Naive B cell (primary cell): ENCODE data around the gene USP40. TPM values are rescaled to one million over a fixed set of nuclear protein-coding genes. Genes with fewer than 3 reads are reported as not detected.

Experiments used
- ATAC-seq, 2 donors: fragments of 150-1000 bp; cut with Tn5 transposase; 2 replicates each; pipeline ENCODE4 v1.10.0; 2021; ENCODE audit warnings: low read depth in 2 of 2, mild to moderate bottlenecking in 2 of 2, moderate library complexity in 2 of 2
- DNase-seq: peaks from one replicate; pipeline ENCODE4 v3.0.0; 2022
- H3K27ac Mint-ChIP-seq, 6 donors: one replicate each; pipeline ENCODE4 v1.8.0; 2020 to 2022; ENCODE audit warnings: mild to moderate bottlenecking in 6 of 6, mixed read lengths in 6 of 6, moderate library complexity in 5 of 6, inconsistent platforms in 2 of 6
- H3K27me3 Mint-ChIP-seq, 3 donors: one replicate each; pipeline ENCODE4 v1.8.0; 2021 to 2022; ENCODE audit warnings: mixed read lengths in 3 of 3, mild to moderate bottlenecking in 1 of 3
- H3K36me3 Mint-ChIP-seq, 2 donors: one replicate each; pipeline ENCODE4 v1.8.0; 2020 to 2022; ENCODE audit warnings: mixed read lengths in 2 of 2, inconsistent platforms in 1 of 2, mild to moderate bottlenecking in 1 of 2
- H3K4me1 Mint-ChIP-seq, 3 donors: one replicate each; pipeline ENCODE4 v1.8.0; 2020 to 2022; ENCODE audit warnings: mixed read lengths in 3 of 3, inconsistent platforms in 1 of 3, mild to moderate bottlenecking in 1 of 3, moderate library complexity in 1 of 3
- H3K4me3 Mint-ChIP-seq, 8 donors: one replicate each; pipeline ENCODE4 v1.8.0; 2020 to 2022; ENCODE audit warnings: mild to moderate bottlenecking in 8 of 8, mixed read lengths in 8 of 8, moderate library complexity in 8 of 8, inconsistent platforms in 2 of 8
- H3K9me3 Mint-ChIP-seq, 7 donors: one replicate each; pipeline ENCODE4 v1.8.0; 2020 to 2022; ENCODE audit warnings: mixed read lengths in 7 of 7, mild to moderate bottlenecking in 5 of 7, inconsistent platforms in 2 of 7, moderate library complexity in 1 of 7
- polyA plus RNA-seq, 6 donors: library from polyadenylated mRNA; unstranded; fragments of 300-500 nt; fragmentation: Illumina TruSeq; gene quantifications; one replicate each; pipeline ENCODE4 v1.2.3, GENCODE V29; 2021; ENCODE audit warnings: low read depth in 6 of 6

Gene USP40
- polyA plus RNA-seq, 6 donors from 2014 or later: 4.7 to 11.1 (median 8.1) TPM

DNA sequence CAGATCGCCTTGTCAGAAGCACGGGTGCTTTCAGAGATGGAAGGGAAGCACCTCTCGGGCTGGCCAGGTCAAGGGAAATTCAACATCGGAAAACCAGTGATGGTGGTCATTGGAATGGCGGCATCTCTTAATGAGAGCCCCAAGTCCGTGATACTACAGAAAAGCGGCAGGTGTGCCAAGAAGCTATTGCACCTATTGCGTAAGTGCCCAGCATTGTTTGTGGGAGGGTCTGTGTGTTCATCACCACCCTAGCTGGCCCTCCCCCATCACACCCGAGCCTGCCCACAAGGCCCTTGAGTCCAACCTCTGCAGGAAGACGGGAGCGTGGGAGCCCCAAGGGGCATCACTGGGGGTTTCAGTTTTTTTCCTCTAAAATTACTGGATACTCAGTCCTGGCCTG, 111.6 kb downstream of the USP40 start:
- H3K36me3 Mint-ChIP-seq: peaks cover 9 to 39% of the 10 kb centered on the region in 2 donors
- peaks cover 0 to 10% (median 0%) of the 10 kb centered on the region in 3 donors for H3K4me1 Mint-ChIP-seq
- no peak for DNase-seq
- ATAC-seq: no peak
- no peaks in the 10 kb centered on the region for H3K27me3 Mint-ChIP-seq
- H3K9me3 Mint-ChIP-seq: no peaks in the 10 kb centered on the region
- H3K27ac Mint-ChIP-seq: peak overlapping the region in 5 of 6 donors; percentile 16 to 69 (median 57)
- H3K4me3 Mint-ChIP-seq: peak overlapping the region in 1 of 8 donors; percentile 28

GRCh38 chr2:233453916-233454315, 112.7 kb downstream of the USP40 start:
- Mint-ChIP-seq H3K27ac (peak overlapping the region in 2 of 6 donors; percentile 54 to 72), H3K27me3 (no peaks in the 10 kb centered on the region), H3K36me3 (peaks cover 9 to 39% of the 10 kb centered on the region in 2 donors), H3K4me1 (peaks cover 0 to 10% (median 0%) of the 10 kb centered on the region in 3 donors), H3K4me3 (no peak overlapping the region), H3K9me3 (no peaks in the 10 kb centered on the region)
- DNase-seq (no peak), ATAC-seq (no peak)

DNA sequence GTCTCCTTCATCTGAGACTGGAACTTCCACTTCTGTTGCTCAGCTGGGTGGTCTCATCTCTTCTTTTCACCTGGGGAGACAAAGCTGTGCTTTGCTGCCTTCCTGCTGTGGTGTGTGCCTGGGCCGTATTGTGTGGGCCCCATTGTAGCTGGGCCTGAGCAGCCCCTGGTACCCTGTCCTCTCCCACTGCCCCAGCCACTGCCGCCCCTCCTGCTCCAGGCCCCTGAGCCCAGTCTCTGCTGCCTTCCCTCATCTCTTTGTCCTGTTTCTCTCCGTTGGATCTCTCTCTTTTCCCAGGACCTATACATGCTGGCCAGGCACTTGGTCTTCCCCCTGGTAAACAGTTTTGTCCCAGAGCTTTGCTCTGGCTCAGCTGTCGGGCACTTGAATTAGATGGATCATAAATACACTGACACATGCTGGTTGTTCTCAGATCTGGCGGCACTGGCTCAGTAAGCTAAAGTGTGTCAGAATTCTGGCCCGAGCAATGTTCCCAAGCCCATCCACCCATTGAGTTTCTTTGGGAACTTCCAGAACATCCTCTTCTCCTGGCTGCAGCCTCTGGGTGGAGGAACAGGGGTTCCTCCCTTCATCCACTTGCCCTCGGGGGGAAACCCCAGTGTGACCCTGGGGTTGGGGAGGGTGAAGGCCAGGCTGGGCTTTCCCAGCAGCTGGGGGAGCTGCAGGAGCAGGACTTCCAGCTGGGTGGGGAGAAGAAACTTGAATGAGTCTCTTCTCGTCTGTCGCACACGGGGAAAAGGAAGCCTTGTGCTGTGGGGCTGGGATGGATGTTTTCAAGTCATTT, 113.3 kb downstream of the USP40 start:
- Mint-ChIP-seq H3K36me3 (peaks cover 10 to 42% of the 10 kb centered on the region in 2 donors), H3K27ac (peak overlapping the region in 2 of 6 donors; percentile 72 to 94), H3K27me3 (no peaks in the 10 kb centered on the region), H3K4me1 (peaks cover under 1 to 10% (median 2%) of the 10 kb centered on the region in 3 donors), H3K9me3 (no peaks in the 10 kb centered on the region), H3K4me3 (no peak overlapping the region)
- DNase-seq (no peak), ATAC-seq (no peak)

GRCh38 chr2:233451950-233452349, 114.6 kb downstream of the USP40 start:
- H3K9me3 Mint-ChIP-seq: no peaks in the 10 kb centered on the region
- H3K36me3 Mint-ChIP-seq: peaks cover 8 to 37% of the 10 kb centered on the region in 2 donors

GRCh38 chr2:233450864-233451575, 115.6 kb downstream of the USP40 start:
- Mint-ChIP-seq H3K4me3 (peak overlapping the region in 1 of 8 donors; percentile 12), H3K27ac (peak overlapping the region in 1 of 6 donors; percentile 56), H3K4me1 (peaks cover 4 to 7% (median 4%) of the 10 kb centered on the region in 3 donors), H3K27me3 (no peaks in the 10 kb centered on the region), H3K9me3 (no peaks in the 10 kb centered on the region), H3K36me3 (peaks cover 8 to 36% of the 10 kb centered on the region in 2 donors)
- ATAC-seq (no peak), DNase-seq (no peak)

More at GRCh38 chr2:233451950-233452349, 114.6 kb downstream of the USP40 start:
- ATAC-seq (no peak), DNase-seq (no peak)
- no peak overlapping the region for H3K4me3 Mint-ChIP-seq
- peak overlapping the region in 2 of 6 donors; percentile 17 to 44 for H3K27ac Mint-ChIP-seq
- H3K27me3 Mint-ChIP-seq: no peaks in the 10 kb centered on the region
- H3K4me1 Mint-ChIP-seq: peaks cover 4 to 7% (median 4%) of the 10 kb centered on the region in 3 donors

GRCh38 chr2:233449921-233450863, 116.4 kb downstream of the USP40 start:
- no peak for DNase-seq
- peak overlapping the region in 2 of 6 donors; percentile 47 to 56 for H3K27ac Mint-ChIP-seq
- H3K4me3 Mint-ChIP-seq: no peak overlapping the region
- peaks cover 9 to 40% of the 10 kb centered on the region in 2 donors for H3K36me3 Mint-ChIP-seq
- H3K9me3 Mint-ChIP-seq: no peaks in the 10 kb centered on the region
- no peak for ATAC-seq
- peaks cover 4 to 14% (median 4%) of the 10 kb centered on the region in 3 donors for H3K4me1 Mint-ChIP-seq
- no peaks in the 10 kb centered on the region for H3K27me3 Mint-ChIP-seq

GRCh38 chr2:233449081-233449901, 117.3 kb downstream of the USP40 start:
- Mint-ChIP-seq H3K27me3 (no peaks in the 10 kb centered on the region), H3K9me3 (no peaks in the 10 kb centered on the region), H3K36me3 (peaks cover 14 to 45% of the 10 kb centered on the region in 2 donors), H3K4me1 (peaks cover 7 to 23% (median 11%) of the 10 kb centered on the region in 3 donors), H3K27ac (peak overlapping the region in 4 of 6 donors; percentile 18 to 72 (median 40)), H3K4me3 (no peak overlapping the region)
- DNase-seq: no peak
- peak in 1 of 2 donors; percentile 25 for ATAC-seq

DNA sequence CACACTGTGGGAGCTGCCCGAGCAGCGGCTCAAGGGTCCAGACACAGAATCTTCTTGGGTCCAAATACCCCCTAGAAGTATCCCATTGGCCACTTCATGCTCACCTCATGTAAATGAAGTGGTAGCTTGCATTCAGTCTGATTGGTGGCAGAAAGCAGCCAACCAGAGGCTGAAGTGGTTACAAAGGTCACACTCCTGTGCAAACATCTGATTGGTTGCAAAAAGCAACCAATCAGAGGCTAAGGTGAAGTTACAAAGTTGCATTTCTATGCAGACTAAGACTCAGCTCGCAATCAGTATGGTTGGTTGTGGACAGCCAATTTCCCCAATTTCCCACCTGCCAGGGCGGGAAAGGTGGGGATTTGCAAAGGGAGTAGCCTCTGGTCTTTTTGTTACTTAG, 118.0 kb downstream of the USP40 start:
- Mint-ChIP-seq H3K27me3 (no peaks in the 10 kb centered on the region), H3K36me3 (peaks cover 15 to 52% of the 10 kb centered on the region in 2 donors), H3K27ac (peak overlapping the region in 2 of 6 donors; percentile 60 to 82), H3K9me3 (no peaks in the 10 kb centered on the region), H3K4me3 (no peak overlapping the region), H3K4me1 (peaks cover 14 to 29% (median 18%) of the 10 kb centered on the region in 3 donors)
- ATAC-seq (no peak), DNase-seq (no peak)

DNA sequence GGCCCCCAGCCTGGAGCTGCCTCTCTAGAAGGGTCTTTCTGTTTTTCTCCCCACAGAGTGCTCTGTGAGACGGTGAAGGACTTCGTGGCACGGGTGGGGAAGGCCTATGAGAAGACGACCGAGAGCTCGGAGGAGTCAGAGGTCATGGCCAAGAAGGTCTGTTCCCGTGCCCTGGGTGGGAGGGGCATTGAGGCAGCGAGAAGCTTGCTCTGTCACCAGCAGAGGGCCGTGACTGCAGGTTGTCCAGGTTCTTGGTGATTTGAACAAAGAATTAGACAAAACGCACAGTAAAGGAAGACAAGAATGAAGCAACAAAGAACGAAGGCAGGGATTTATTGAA, 118.4 kb downstream of the USP40 start:
- Mint-ChIP-seq H3K4me3 (no peak overlapping the region), H3K36me3 (peaks cover 19 to 52% of the 10 kb centered on the region in 2 donors), H3K27me3 (no peaks in the 10 kb centered on the region), H3K27ac (peak overlapping the region in 3 of 6 donors; percentile 40 to 82 (median 60)), H3K4me1 (peaks cover 18 to 33% (median 20%) of the 10 kb centered on the region in 3 donors), H3K9me3 (no peaks in the 10 kb centered on the region)
- DNase-seq (no peak), ATAC-seq (no peak)

- DNase-seq: no peak
- ATAC-seq: no peak
- Mint-ChIP-seq H3K9me3 (no peaks in the 10 kb centered on the region), H3K4me3 (no peak overlapping the region), H3K27me3 (no peaks in the 10 kb centered on the region), H3K27ac (peak overlapping the region in 4 of 6 donors; percentile 7 to 60 (median 42)), H3K4me1 (peaks cover 21 to 38% (median 24%) of the 10 kb centered on the region in 3 donors), H3K36me3 (peaks cover 21 to 49% of the 10 kb centered on the region in 2 donors)
These were observed 118.9 kb downstream of the USP40 start for GRCh38 chr2:233447506-233448219.

DNA sequence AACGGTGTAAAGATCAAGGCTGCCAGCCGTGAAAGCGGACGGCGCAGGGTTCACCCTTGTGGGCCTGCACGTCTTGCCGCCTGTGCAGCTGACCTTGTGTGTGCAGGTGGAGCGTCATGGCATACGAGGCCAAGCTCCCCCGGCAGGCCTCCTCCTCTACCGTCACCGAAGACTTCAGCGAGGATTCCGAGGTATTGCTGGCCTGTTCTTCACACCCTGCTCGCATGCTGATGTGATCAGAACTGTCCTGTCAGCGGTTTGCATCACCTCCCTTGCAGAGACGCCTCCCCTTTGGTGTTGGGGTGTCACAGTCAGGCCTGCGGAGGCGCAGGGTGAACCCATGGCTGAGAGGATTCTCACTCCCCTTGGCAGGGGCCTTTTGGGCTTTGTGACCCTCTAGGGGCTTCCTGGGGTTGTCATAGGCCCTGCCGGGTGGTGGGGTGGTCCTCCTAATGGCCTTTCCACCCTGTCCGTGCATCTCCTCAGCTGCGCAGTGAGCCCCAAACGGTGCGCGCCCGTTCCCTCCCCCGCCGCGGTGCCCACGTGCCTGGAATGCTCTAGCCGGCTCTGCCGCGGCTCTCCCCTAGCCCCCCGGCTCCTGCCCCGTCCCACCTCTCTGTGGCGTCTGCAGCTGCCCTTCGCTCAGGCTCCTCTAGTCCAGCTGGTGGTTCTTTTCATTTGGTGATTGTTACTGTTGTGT, 119.8 kb downstream of the USP40 start:
- DNase-seq (no peak), ATAC-seq (no peak)
- Mint-ChIP-seq H3K36me3 (peaks cover 17 to 40% of the 10 kb centered on the region in 2 donors), H3K4me3 (no peak overlapping the region), H3K9me3 (no peaks in the 10 kb centered on the region), H3K4me1 (peaks cover 29 to 46% (median 30%) of the 10 kb centered on the region in 3 donors), H3K27ac (peak overlapping the region in 2 of 6 donors; percentile 32 to 51), H3K27me3 (no peaks in the 10 kb centered on the region)
